ENCODE measurements around the gene TMEM203. TPM values are rescaled to one million over a fixed set of nuclear protein-coding genes. Genes with fewer than 3 reads are reported as not detected.

Gene TMEM203
- total RNA-seq, 2 donors from 2014 or later, result 35.7 to 43.5 TPM

GRCh38 chr9:137189297-137190295 lies 15.9 kb downstream of the TMEM203 start:
- no peak for DNase-seq
- Histone ChIP-seq H3K27ac (peak overlapping the region; percentile 98), H3K27me3 (no peaks in the 10 kb centered on the region), H3K9me3 (no peaks in the 10 kb centered on the region), H3K4me3 (peak overlapping the region; percentile 99), H3K9ac (ENCODE audit: low read depth in 2 of 2, low read length in 2 of 2) (peak overlapping the region; percentile 85 to 93), H3K36me3 (peaks cover 3% of the 10 kb centered on the region), H3K4me1 (peaks cover 41% of the 10 kb centered on the region)
- intact Hi-C loops (cut with DNase I), result loop anchor here (5.0 kb wide), 1 partner anchor 38 kb away; the partner anchor contains the start of genes CYSRT1 and RNF224
- no peak for TF ChIP-seq CTCF (IDR thresholded peaks at IDR 0.05)

- H3K9ac ChIP-seq (ENCODE audit: low read depth in 2 of 2, low read length in 2 of 2), result peak within 1 kb of the TSS; percentile 85 to 93
- H3K4me3 ChIP-seq, result peak within 1 kb of the TSS; percentile 99
- intact Hi-C loops (cut with DNase I), result loop anchor here (5.0 kb wide), 1 partner anchor 39 kb away; the partner anchor contains the start of genes CYSRT1 and RNF224
- H3K27ac ChIP-seq, result peak within 1 kb of the TSS; percentile 98
- DNase-seq, result peak; percentile 93
- TF ChIP-seq CTCF (IDR thresholded peaks at IDR 0.05), result peak; percentile 28
- peaks cover 3% of the 10 kb centered on the region for H3K36me3 ChIP-seq
- no peaks in the 10 kb centered on the region for H3K9me3 ChIP-seq
- H3K27me3 ChIP-seq, result no peaks in the 10 kb centered on the region
- peaks cover 36% of the 10 kb centered on the region for H3K4me1 ChIP-seq
Measured at GRCh38 chr9:137188490-137189296, 16.8 kb downstream of the TMEM203 start, which contains the start of the genes ANAPC2 and SSNA1. TSS of gene ANAPC2 (minus strand) at chr9:137188560. CDS start at chr9:137188532, 28 bp downstream. TSS of gene SSNA1 (plus strand) at chr9:137188676. CDS start at chr9:137188727, 51 bp downstream.

- peak overlapping the region; percentile 98 for H3K27ac ChIP-seq
- H3K4me1 ChIP-seq, result peaks cover 36% of the 10 kb centered on the region
- TF ChIP-seq CTCF (IDR thresholded peaks at IDR 0.05), result no peak
- no peak for DNase-seq
- H3K36me3 ChIP-seq, result peaks cover 3% of the 10 kb centered on the region
- H3K9ac ChIP-seq (ENCODE audit: low read depth in 2 of 2, low read length in 2 of 2), result peak overlapping the region; percentile 85 to 93
- H3K27me3 ChIP-seq, result no peaks in the 10 kb centered on the region
- intact Hi-C loops (cut with DNase I), result loop anchor here (5.0 kb wide), 1 partner anchor 39 kb away; the partner anchor contains the start of genes CYSRT1 and RNF224
- no peaks in the 10 kb centered on the region for H3K9me3 ChIP-seq
- peak overlapping the region; percentile 99 for H3K4me3 ChIP-seq
Measured at GRCh38 chr9:137188086-137188489, 17.4 kb downstream of the TMEM203 start.

- H3K4me3 ChIP-seq, result peak overlapping the region; percentile 99
- peaks cover 3% of the 10 kb centered on the region for H3K36me3 ChIP-seq
- no peaks in the 10 kb centered on the region for H3K27me3 ChIP-seq
- no peak overlapping the region for H3K27ac ChIP-seq
- no peak for TF ChIP-seq CTCF (IDR thresholded peaks at IDR 0.05)
- DNase-seq, result no peak
- intact Hi-C loops (cut with DNase I), result loop anchor here (5.0 kb wide), 1 partner anchor 40 kb away; the partner anchor contains the start of genes CYSRT1 and RNF224
- H3K9me3 ChIP-seq, result no peaks in the 10 kb centered on the region
- peaks cover 36% of the 10 kb centered on the region for H3K4me1 ChIP-seq
- H3K9ac ChIP-seq (ENCODE audit: low read depth in 2 of 2, low read length in 2 of 2), result peak overlapping the region; percentile 85 to 93
Measured at GRCh38 chr9:137187386-137187785, 18.1 kb downstream of the TMEM203 start.

- Histone ChIP-seq H3K9ac (ENCODE audit: low read depth in 2 of 2, low read length in 2 of 2) (no peak overlapping the region), H3K27ac (no peak overlapping the region), H3K4me1 (peaks cover 36% of the 10 kb centered on the region), H3K27me3 (no peaks in the 10 kb centered on the region), H3K36me3 (peaks cover 3% of the 10 kb centered on the region), H3K4me3 (no peak overlapping the region), H3K9me3 (no peaks in the 10 kb centered on the region)
- no peak for DNase-seq
- intact Hi-C loops (cut with DNase I), result loop anchor here (5.0 kb wide), 1 partner anchor 41 kb away; the partner anchor contains the start of genes CYSRT1 and RNF224
- no peak for TF ChIP-seq CTCF (IDR thresholded peaks at IDR 0.05)
Measured at GRCh38 chr9:137186385-137186784, 19.1 kb downstream of the TMEM203 start.
